NCI-H146 treated with DMSO at 0.1 percent for 48 hours (cell line): Measurements from ENCODE around the gene KCNQ2.

Experiments
- DNase-seq: peaks from one replicate; lab custom pipeline; 2025; ENCODE audit not compliant: unreplicated experiment; lab: John Stamatoyannopoulos, UW

Gene KCNQ2

GRCh38 chr20:63501818-63502670 lies 29.6 kb upstream of the KCNQ2 start:
- peak; percentile 94 for DNase-seq

GRCh38 chr20:63500902-63501817 lies 28.7 kb upstream of the KCNQ2 start:
- no peak for DNase-seq

GRCh38 chr20:63500151-63500901 lies 27.9 kb upstream of the KCNQ2 start:
- DNase-seq, result no peak

- DNase-seq, result no peak
These were observed 27.0 kb upstream of the KCNQ2 start for GRCh38 chr20:63499338-63499969.

GRCh38 chr20:63498960-63499337 lies 26.5 kb upstream of the KCNQ2 start, which contains the start of gene EEF1A2:
TSS of gene EEF1A2 (minus strand) at chr20:63499083. CDS start at chr20:63497763, 1,320 bp downstream.
- DNase-seq, result no peak

GRCh38 chr20:63497946-63498935 lies 25.8 kb upstream of the KCNQ2 start:
- peak; percentile 37 for DNase-seq

- DNase-seq, result no peak
These were observed 24.9 kb upstream of the KCNQ2 start for GRCh38 chr20:63497138-63497945.

- no peak for DNase-seq
These were observed 24.2 kb upstream of the KCNQ2 start for GRCh38 chr20:63496596-63497120.

- DNase-seq, result no peak
These were observed 23.5 kb upstream of the KCNQ2 start for GRCh38 chr20:63495741-63496595.

- DNase-seq, result no peak
These were observed 22.8 kb upstream of the KCNQ2 start for GRCh38 chr20:63495167-63495720.

- DNase-seq, result no peak
These were observed 22.1 kb upstream of the KCNQ2 start for GRCh38 chr20:63494420-63495166.

GRCh38 chr20:63494084-63494419 lies 21.6 kb upstream of the KCNQ2 start:
- no peak for DNase-seq

GRCh38 chr20:63493563-63494020 lies 21.1 kb upstream of the KCNQ2 start:
- DNase-seq, result no peak

GRCh38 chr20:63492982-63493381 lies 20.5 kb upstream of the KCNQ2 start:
- no peak for DNase-seq

GRCh38 chr20:63492518-63492917 lies 20.1 kb upstream of the KCNQ2 start:
- no peak for DNase-seq

- DNase-seq, result no peak
These were observed 19.3 kb upstream of the KCNQ2 start for GRCh38 chr20:63491635-63492230.
